ENCODE measurements around the gene CTTN. TPM values are rescaled to one million over a fixed set of nuclear protein-coding genes. Genes with fewer than 3 reads are reported as not detected.

The CTTN gene
- total and polyA plus RNA-seq, 10 of the 15 experiments (the other 5 are each of a cell fraction or from before 2014, with no cell fraction given), result 1.1 to 37.8 (median 11.8) TPM

- no peak for TF ChIP-seq ZBTB33 (IDR thresholded peaks at IDR 0.05)
- TF ChIP-seq ATF2 (IDR thresholded peaks at IDR 0.05; ENCODE audit: low read length), result no peak
- TF ChIP-seq NRF1 (conservative IDR thresholded peaks at IDR 0.05; ENCODE audit: low read depth, low read length), result no peak
These were observed 17.0 kb upstream of the CTTN start (continued) for GRCh38 chr11:70381350-70381749.

- no peaks in the 10 kb centered on the region for H3K27me3 ChIP-seq (replicated peaks in 1 of 2; ENCODE audit: control insufficient read depth in 2 of 2, insufficient read depth in 2 of 2, low read length in 1 of 2)
- ChIA-PET SMC1A (ENCODE audit: uncharacterized antibody, unreplicated experiment) (no interaction called here), POLR2A (no interaction called here), RAD21 (ENCODE audit: unreplicated experiment) (no interaction called here), CTCF (no interaction called here)
- no peak overlapping the region for H2AFZ ChIP-seq (ENCODE audit: control insufficient read depth, low read depth, low read length)
- no peak overlapping the region for H3K4me2 ChIP-seq (ENCODE audit: control insufficient read depth, insufficient read depth)
- H3K27ac ChIP-seq (ENCODE audit: control insufficient read depth, insufficient read depth), result no peak overlapping the region
- DNase-seq (ENCODE audit: low read depth, low spot score) (no peak), ATAC-seq (no peak), FAIRE-seq (no peak)
- intact Hi-C loops (cut with micrococcal nuclease; ENCODE audit: unreplicated experiment) (no loop called here), in situ Hi-C loops (cut with MboI) (no loop called here)
- no peak overlapping the region for H3K9ac ChIP-seq (ENCODE audit: control insufficient read depth, insufficient read depth, low read length)
- H3K9me3 ChIP-seq (replicated peaks; ENCODE audit: control insufficient read depth, insufficient read depth, low read length), result no peaks in the 10 kb centered on the region
- WGBS (ENCODE audit: insufficient coverage, insufficient replicate concordance, low lambda C conversion rate, missing lambda C conversion rate), result 95% methylated on average over 15 of the region's 15 CpGs
- no peaks in the 10 kb centered on the region for H3K79me2 ChIP-seq (ENCODE audit: control insufficient read depth, insufficient read depth, low read length)
- no peaks in the 10 kb centered on the region for H3K4me1 ChIP-seq (ENCODE audit: control insufficient read depth, insufficient read depth, low read length)
- H4K20me1 ChIP-seq (ENCODE audit: control insufficient read depth, insufficient read depth), result no peaks in the 10 kb centered on the region
- no TSS peak for BruUV-seq (replicated peaks)
- H3K36me3 ChIP-seq (ENCODE audit: control insufficient read depth in 2 of 2, insufficient read depth in 2 of 2, low read length in 1 of 2), result peaks cover 13 to 21% of the 10 kb centered on the region in 2 experiments
- no peak overlapping the region for H3K4me3 ChIP-seq
- TF ChIP-seq BHLHE40 (IDR thresholded peaks at IDR 0.05; ENCODE audit: borderline replicate concordance in 1 of 2, low read depth in 2 of 2, low read length in 1 of 2) (no peak), BACH1 (IDR thresholded peaks at IDR 0.05; ENCODE audit: borderline replicate concordance) (no peak), E2F4 (IDR thresholded peaks at IDR 0.05; ENCODE audit: low read depth, low read length) (no peak), ZZZ3 (IDR thresholded peaks at IDR 0.05; ENCODE audit: control insufficient read depth, insufficient read length, low read depth) (no peak), MTA2 (IDR thresholded peaks at IDR 0.05; ENCODE audit: low read depth) (no peak), SIN3A (IDR thresholded peaks at IDR 0.05; ENCODE audit: low read depth, low read length) (no peak), YBX1 (IDR thresholded peaks at IDR 0.05) (no peak), TCF7 (IDR thresholded peaks at IDR 0.05; ENCODE audit: borderline replicate concordance) (no peak), CHD2 (IDR thresholded peaks at IDR 0.05; ENCODE audit: borderline replicate concordance, low read depth, low read length) (no peak), BMI1 (IDR thresholded peaks at IDR 0.05; ENCODE audit: borderline replicate concordance) (no peak), POU2F2 (IDR thresholded peaks at IDR 0.05; ENCODE audit: borderline replicate concordance, low read depth, low read length) (no peak), ZSCAN29 (IDR thresholded peaks at IDR 0.05) (no peak)
These were observed 16.2 kb upstream of the CTTN start for GRCh38 chr11:70381872-70382861.
